ENCODE results near the gene NOLC1. TPM values are rescaled to one million over a fixed set of nuclear protein-coding genes. Genes with fewer than 3 reads are reported as not detected.

The NOLC1 gene
- total RNA-seq, 1 experiment from 2014 or later, result 69.9 TPM

DNA sequence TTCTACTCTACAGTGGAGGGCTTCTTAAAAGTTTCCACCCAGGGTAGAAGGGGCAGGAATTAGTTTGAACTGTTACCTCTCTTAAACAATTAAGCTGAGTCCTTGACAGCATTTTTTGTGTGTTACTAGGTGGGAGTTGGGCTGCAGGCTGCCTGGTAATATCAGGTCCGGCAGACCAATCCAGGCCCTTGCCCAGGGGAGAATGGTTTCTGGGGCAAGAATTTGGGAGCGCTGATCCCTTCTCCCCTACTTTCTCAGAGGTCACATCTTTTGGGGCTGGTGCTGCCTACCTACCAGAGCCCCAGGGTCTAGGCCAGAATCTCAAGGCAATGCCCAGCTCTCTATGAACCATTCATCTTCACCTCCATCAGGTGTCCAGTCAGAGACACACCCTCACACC is 17.8 kb upstream of the NOLC1 start:
- intact Hi-C loops (cut with micrococcal nuclease), result no loop called here
- peaks cover 54% of the 10 kb centered on the region for H4K20me1 ChIP-seq (ENCODE audit: low read length)
- ATAC-seq, result no peak

GRCh38 chr10:102135956-102136526 is 16.1 kb upstream of the NOLC1 start:
- ATAC-seq (no peak), DNase-seq (no peak)
- peaks cover 82% of the 10 kb centered on the region for H3K79me2 ChIP-seq (ENCODE audit: low read length)
- no peaks in the 10 kb centered on the region for H3F3A ChIP-seq (ENCODE audit: low read length, unreplicated experiment)
- no peak overlapping the region for H3K27ac ChIP-seq (ENCODE audit: low read length)
- H4K20me1 ChIP-seq (ENCODE audit: low read length), result peaks cover 58% of the 10 kb centered on the region
- H3K4me2 ChIP-seq (ENCODE audit: low read length), result peak overlapping the region; percentile 54
- H3K27me3 ChIP-seq (ENCODE audit: low read length), result no peaks in the 10 kb centered on the region
- no peaks in the 10 kb centered on the region for H3K9me2 ChIP-seq (replicated peaks; ENCODE audit: low read length)
- H3K4me3 ChIP-seq (ENCODE audit: low read length), result peak overlapping the region; percentile 37; the same call in 1 of the 2 replicates
- TF ChIP-seq CTCF (conservative IDR thresholded peaks at IDR 0.05; ENCODE audit: low read depth, low read length), result no peak
- TF ChIP-seq EZH2phosphoT487 (IDR thresholded peaks at IDR 0.05; ENCODE audit: borderline replicate concordance, low read length), result no peak
- TF ChIP-seq EZH2 (IDR thresholded peaks at IDR 0.05; ENCODE audit: low read length, unreplicated experiment), result no peak
- BruUV-seq (replicated peaks), result no TSS peak
- H3K9ac ChIP-seq (ENCODE audit: low read length), result no peak overlapping the region
- H3K36me3 ChIP-seq (ENCODE audit: low read depth, low read length), result peaks cover 44% of the 10 kb centered on the region
- H3K9me3 ChIP-seq (ENCODE audit: low read length), result no peaks in the 10 kb centered on the region
- ChIA-PET CTCF (no interaction called here), POLR2A (ENCODE audit: unreplicated experiment) (no interaction called here)
- intact Hi-C loops (cut with micrococcal nuclease), result no loop called here
- H2AFZ ChIP-seq (ENCODE audit: low read length), result no peak overlapping the region
- peaks cover 21% of the 10 kb centered on the region for H3K4me1 ChIP-seq (ENCODE audit: insufficient read depth, low read length)

More for the DNA sequence above, 17.8 kb upstream of the NOLC1 start:
- BruUV-seq (replicated peaks), result TSS peak; percentile 62
- Histone ChIP-seq H3K27me3 (ENCODE audit: low read length) (no peaks in the 10 kb centered on the region), H3K9ac (ENCODE audit: low read length) (peak overlapping the region; percentile 100), H3K9me3 (ENCODE audit: low read length) (no peaks in the 10 kb centered on the region), H3K79me2 (ENCODE audit: low read length) (peaks cover 66% of the 10 kb centered on the region), H3K4me2 (ENCODE audit: low read length) (peak overlapping the region; percentile 97), H3K4me3 (ENCODE audit: low read length) (peak overlapping the region; percentile 89), H3K4me1 (ENCODE audit: insufficient read depth, low read length) (peaks cover 21% of the 10 kb centered on the region), H3F3A (ENCODE audit: low read length, unreplicated experiment) (no peaks in the 10 kb centered on the region), H2AFZ (ENCODE audit: low read length) (no peak overlapping the region), H3K36me3 (ENCODE audit: low read depth, low read length) (peaks cover 28% of the 10 kb centered on the region), H3K27ac (ENCODE audit: low read length) (peak overlapping the region; percentile 90), H3K9me2 (replicated peaks; ENCODE audit: low read length) (no peaks in the 10 kb centered on the region)
- ChIA-PET CTCF (no interaction called here), POLR2A (ENCODE audit: unreplicated experiment) (no interaction called here)
- DNase-seq, result no peak
- no peak for TF ChIP-seq CTCF (conservative IDR thresholded peaks at IDR 0.05; ENCODE audit: low read depth, low read length)
- no peak for TF ChIP-seq EZH2 (IDR thresholded peaks at IDR 0.05; ENCODE audit: low read length, unreplicated experiment)
- no peak for TF ChIP-seq EZH2phosphoT487 (IDR thresholded peaks at IDR 0.05; ENCODE audit: borderline replicate concordance, low read length)

DNA sequence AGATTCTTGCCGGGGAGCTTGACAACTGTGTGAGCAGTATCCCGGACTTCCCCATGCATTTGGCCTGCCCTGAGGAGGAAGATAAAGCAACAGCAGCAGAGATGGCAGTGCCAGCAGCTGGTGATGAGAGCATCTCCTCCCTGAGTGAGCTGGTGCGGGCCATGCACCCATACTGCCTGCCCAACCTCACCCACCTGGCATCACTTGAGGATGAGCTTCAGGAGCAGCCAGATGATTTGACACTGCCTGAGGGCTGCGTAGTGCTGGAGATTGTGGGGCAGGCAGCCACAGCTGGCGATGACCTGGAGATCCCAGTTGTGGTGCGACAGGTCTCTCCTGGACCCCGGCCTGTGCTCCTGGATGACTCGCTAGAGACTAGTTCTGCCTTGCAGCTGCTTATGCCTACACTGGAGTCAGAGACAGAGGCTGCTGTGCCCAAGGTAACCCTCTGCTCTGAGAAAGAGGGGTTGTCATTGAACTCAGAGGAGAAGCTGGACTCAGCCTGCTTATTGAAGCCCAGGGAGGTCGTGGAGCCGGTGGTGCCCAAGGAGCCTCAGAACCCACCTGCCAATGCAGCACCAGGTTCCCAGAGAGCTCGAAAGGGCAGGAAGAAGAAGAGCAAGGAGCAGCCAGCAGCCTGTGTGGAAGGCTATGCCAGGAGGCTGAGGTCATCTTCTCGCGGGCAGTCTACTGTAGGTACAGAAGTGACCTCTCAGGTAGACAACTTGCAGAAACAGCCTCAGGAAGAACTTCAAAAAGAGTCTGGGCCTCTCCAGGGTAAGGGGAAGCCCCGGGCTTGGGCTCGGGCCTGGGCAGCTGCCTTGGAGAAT is 12.7 kb upstream of the NOLC1 start:
- peaks cover 75% of the 10 kb centered on the region for H3K79me2 ChIP-seq (ENCODE audit: low read length)
- H3K9me2 ChIP-seq (replicated peaks; ENCODE audit: low read length), result no peaks in the 10 kb centered on the region
- no peaks in the 10 kb centered on the region for H3K27me3 ChIP-seq (ENCODE audit: low read length)
- peaks cover 60% of the 10 kb centered on the region for H4K20me1 ChIP-seq (ENCODE audit: low read length)
- no peak overlapping the region for H3K4me3 ChIP-seq (ENCODE audit: low read length)
- H3F3A ChIP-seq (ENCODE audit: low read length, unreplicated experiment), result no peaks in the 10 kb centered on the region
- BruUV-seq (replicated peaks), result no TSS peak
- POLR2A ChIA-PET (ENCODE audit: unreplicated experiment), result no interaction called here
- no peak overlapping the region for H3K9ac ChIP-seq (ENCODE audit: low read length)
- no peak for ATAC-seq
- peaks cover 7% of the 10 kb centered on the region for H3K4me1 ChIP-seq (ENCODE audit: insufficient read depth, low read length)
- no peak overlapping the region for H3K4me2 ChIP-seq (ENCODE audit: low read length)
- no peak overlapping the region for H3K27ac ChIP-seq (ENCODE audit: low read length)
- H3K36me3 ChIP-seq (ENCODE audit: low read depth, low read length), result peaks cover 63% of the 10 kb centered on the region
- no peaks in the 10 kb centered on the region for H3K9me3 ChIP-seq (ENCODE audit: low read length)
- TF ChIP-seq EZH2phosphoT487 (IDR thresholded peaks at IDR 0.05; ENCODE audit: borderline replicate concordance, low read length) (no peak), CTCF (conservative IDR thresholded peaks at IDR 0.05; ENCODE audit: low read depth, low read length) (no peak), EZH2 (IDR thresholded peaks at IDR 0.05; ENCODE audit: low read length, unreplicated experiment) (no peak)
- DNase-seq, result no peak
- intact Hi-C loops (cut with micrococcal nuclease), result no loop called here
- CTCF ChIA-PET, result no interaction called here
- no peak overlapping the region for H2AFZ ChIP-seq (ENCODE audit: low read length)

Measured in PC-3 (cell line).